ENCODE measurements around the gene FBXO30.
A peak's percentile ranks its signal among the peaks of the same experiment; 100 is the strongest.

The FBXO30 gene

GRCh38 chr6:145758113-145758512, 56.5 kb downstream of the FBXO30 start:
- H3K9ac ChIP-seq (ENCODE audit: insufficient read length), result no peak overlapping the region
- no peak for DNase-seq (ENCODE audit: low read depth, low spot score)
- H3K27ac ChIP-seq, result no peak overlapping the region
- no peaks in the 10 kb centered on the region for H3K36me3 ChIP-seq (ENCODE audit: insufficient read depth, low read length)
- H3K4me3 ChIP-seq, result no peak overlapping the region
- TF ChIP-seq FOXP2 (optimal IDR thresholded peaks at IDR 0.05; ENCODE audit: control extremely low read depth, extremely low read length, insufficient read depth) (no peak), POLR2AphosphoS5 (IDR thresholded peaks at IDR 0.05; ENCODE audit: borderline replicate concordance, low read depth, low read length) (no peak), EZH2 (IDR thresholded peaks at IDR 0.05) (no peak)
- H3K9me3 ChIP-seq (ENCODE audit: low read depth, low read length), result no peaks in the 10 kb centered on the region

DNA sequence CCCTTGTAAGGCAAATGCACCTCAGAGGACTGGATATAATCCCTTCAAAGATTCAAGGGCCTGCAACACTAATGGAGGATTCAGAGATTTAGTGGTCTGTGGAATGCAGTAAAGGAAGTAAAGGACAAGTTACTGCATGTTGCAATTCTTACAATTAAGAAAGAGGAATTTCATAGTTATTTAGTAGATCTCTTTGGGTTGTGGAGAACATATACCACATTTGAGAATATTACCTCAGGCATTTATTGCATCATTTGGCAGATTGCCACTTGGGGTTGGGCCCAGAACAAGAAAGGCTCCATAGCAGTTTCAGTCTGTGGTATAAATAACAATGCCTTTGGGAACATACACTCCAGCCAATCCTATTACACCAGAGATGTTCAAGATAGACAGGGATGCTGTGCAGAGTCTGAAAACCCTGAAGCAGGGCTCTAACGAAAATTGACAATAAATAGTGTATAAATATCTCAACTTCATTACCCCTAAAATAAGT, 58.4 kb downstream of the FBXO30 start:
- H3K36me3 ChIP-seq (ENCODE audit: insufficient read depth, low read length), result no peaks in the 10 kb centered on the region
- TF ChIP-seq POLR2AphosphoS5 (IDR thresholded peaks at IDR 0.05; ENCODE audit: borderline replicate concordance, low read depth, low read length) (peak; percentile 81; the same call in 1 of the 2 replicates), FOXP2 (optimal IDR thresholded peaks at IDR 0.05; ENCODE audit: control extremely low read depth, extremely low read length, insufficient read depth) (no peak), EZH2 (IDR thresholded peaks at IDR 0.05) (no peak)
- H3K9ac ChIP-seq (ENCODE audit: insufficient read length), result no peak overlapping the region
- H3K9me3 ChIP-seq (ENCODE audit: low read depth, low read length), result no peaks in the 10 kb centered on the region
- peak; percentile 99 for DNase-seq (ENCODE audit: low read depth, low spot score)
- peak overlapping the region; percentile 26; the same call in 1 of the 2 replicates for H3K4me3 ChIP-seq
- peak overlapping the region; percentile 87 for H3K27ac ChIP-seq

DNA sequence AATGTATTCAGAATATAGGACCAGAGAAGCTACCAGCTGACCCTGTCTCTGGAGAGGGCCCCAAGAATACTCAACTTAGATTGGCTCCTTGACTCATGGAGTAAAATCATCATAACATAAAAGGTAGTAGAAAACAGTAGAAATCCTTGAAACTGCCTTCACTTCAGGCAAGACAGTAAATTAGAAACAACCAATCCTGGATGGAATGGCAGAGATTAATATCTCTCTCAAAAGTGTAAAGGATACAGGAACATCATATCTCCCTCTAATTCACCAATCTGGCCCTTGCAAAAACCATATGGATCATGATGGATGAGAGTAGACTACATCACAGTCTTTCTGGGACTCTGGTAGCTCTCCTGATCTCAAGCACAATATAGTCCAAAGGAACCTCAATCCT, 58.9 kb downstream of the FBXO30 start:
- H3K4me3 ChIP-seq, result peak overlapping the region; percentile 26; the same call in 1 of the 2 replicates
- no peak overlapping the region for H3K9ac ChIP-seq (ENCODE audit: insufficient read length)
- H3K27ac ChIP-seq, result peak overlapping the region; percentile 87
- no peaks in the 10 kb centered on the region for H3K36me3 ChIP-seq (ENCODE audit: insufficient read depth, low read length)
- TF ChIP-seq EZH2 (IDR thresholded peaks at IDR 0.05), result no peak
- TF ChIP-seq FOXP2 (optimal IDR thresholded peaks at IDR 0.05; ENCODE audit: control extremely low read depth, extremely low read length, insufficient read depth), result no peak
- no peak for TF ChIP-seq POLR2AphosphoS5 (IDR thresholded peaks at IDR 0.05; ENCODE audit: borderline replicate concordance, low read depth, low read length)
- H3K9me3 ChIP-seq (ENCODE audit: low read depth, low read length), result no peaks in the 10 kb centered on the region
- DNase-seq (ENCODE audit: low read depth, low spot score), result no peak

DNA sequence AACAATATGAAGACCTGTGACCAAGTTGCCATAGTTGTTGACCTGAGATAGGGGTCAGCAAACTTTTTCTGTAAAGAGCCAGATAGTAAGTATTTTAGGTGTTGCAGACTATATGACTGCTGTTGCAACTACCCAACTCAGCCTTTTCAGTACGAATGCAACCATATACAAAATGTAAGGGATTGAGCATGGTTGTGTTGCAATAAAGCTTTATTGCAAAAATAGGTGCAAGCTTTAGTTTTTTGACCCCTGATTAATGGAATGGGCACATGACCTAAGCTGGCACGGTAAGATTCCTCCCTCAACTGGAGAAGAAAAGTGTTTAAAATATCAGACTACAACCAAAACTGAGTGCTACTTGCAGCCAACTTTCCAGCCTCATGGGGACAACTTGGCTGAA, 62.0 kb downstream of the FBXO30 start:
- DNase-seq (ENCODE audit: low read depth, low spot score), result no peak

GRCh38 chr6:145749632-145750031, 65.0 kb downstream of the FBXO30 start:
- Histone ChIP-seq H3K4me3 (peak overlapping the region; percentile 35; the same call in 1 of the 2 replicates), H3K36me3 (ENCODE audit: insufficient read depth, low read length) (0 out of 2 replicates have a peak, but pooled peaks cover 8% of the 10 kb centered on the region), H3K9me3 (ENCODE audit: low read depth, low read length) (0 out of 2 replicates have a peak, but pooled peaks cover 4% of the 10 kb centered on the region), H3K27ac (peak overlapping the region; percentile 51; the same call in 1 of the 2 replicates), H3K9ac (ENCODE audit: insufficient read length) (no peak overlapping the region)
- DNase-seq (ENCODE audit: low read depth, low spot score), result no peak
- TF ChIP-seq POLR2AphosphoS5 (IDR thresholded peaks at IDR 0.05; ENCODE audit: borderline replicate concordance, low read depth, low read length) (no peak), EZH2 (IDR thresholded peaks at IDR 0.05) (no peak), FOXP2 (optimal IDR thresholded peaks at IDR 0.05; ENCODE audit: control extremely low read depth, extremely low read length, insufficient read depth) (no peak)

More for the DNA sequence above, 62.0 kb downstream of the FBXO30 start:
- H3K36me3 ChIP-seq (ENCODE audit: insufficient read depth, low read length), result 0 out of 2 replicates have a peak, but pooled peaks cover 8% of the 10 kb centered on the region
- H3K9ac ChIP-seq (ENCODE audit: insufficient read length), result no peak overlapping the region
- H3K4me3 ChIP-seq, result no peak overlapping the region
- H3K27ac ChIP-seq, result no peak overlapping the region
- TF ChIP-seq POLR2AphosphoS5 (IDR thresholded peaks at IDR 0.05; ENCODE audit: borderline replicate concordance, low read depth, low read length), result no peak
- no peak for TF ChIP-seq FOXP2 (optimal IDR thresholded peaks at IDR 0.05; ENCODE audit: control extremely low read depth, extremely low read length, insufficient read depth)
- no peak for TF ChIP-seq EZH2 (IDR thresholded peaks at IDR 0.05)
- H3K9me3 ChIP-seq (ENCODE audit: low read depth, low read length), result 0 out of 2 replicates have a peak, but pooled peaks cover 4% of the 10 kb centered on the region

GRCh38 chr6:145745861-145746260, 68.7 kb downstream of the FBXO30 start:
- H3K27ac ChIP-seq, result no peak overlapping the region
- no peak overlapping the region for H3K4me3 ChIP-seq
- TF ChIP-seq POLR2AphosphoS5 (IDR thresholded peaks at IDR 0.05; ENCODE audit: borderline replicate concordance, low read depth, low read length), result no peak
- no peak for TF ChIP-seq FOXP2 (optimal IDR thresholded peaks at IDR 0.05; ENCODE audit: control extremely low read depth, extremely low read length, insufficient read depth)
- TF ChIP-seq EZH2 (IDR thresholded peaks at IDR 0.05), result no peak
- H3K9ac ChIP-seq (ENCODE audit: insufficient read length), result no peak overlapping the region
- H3K9me3 ChIP-seq (ENCODE audit: low read depth, low read length), result 0 out of 2 replicates have a peak, but pooled peaks cover 4% of the 10 kb centered on the region
- DNase-seq (ENCODE audit: low read depth, low spot score), result no peak
- H3K36me3 ChIP-seq (ENCODE audit: insufficient read depth, low read length), result 0 out of 2 replicates have a peak, but pooled peaks cover 8% of the 10 kb centered on the region

DNA sequence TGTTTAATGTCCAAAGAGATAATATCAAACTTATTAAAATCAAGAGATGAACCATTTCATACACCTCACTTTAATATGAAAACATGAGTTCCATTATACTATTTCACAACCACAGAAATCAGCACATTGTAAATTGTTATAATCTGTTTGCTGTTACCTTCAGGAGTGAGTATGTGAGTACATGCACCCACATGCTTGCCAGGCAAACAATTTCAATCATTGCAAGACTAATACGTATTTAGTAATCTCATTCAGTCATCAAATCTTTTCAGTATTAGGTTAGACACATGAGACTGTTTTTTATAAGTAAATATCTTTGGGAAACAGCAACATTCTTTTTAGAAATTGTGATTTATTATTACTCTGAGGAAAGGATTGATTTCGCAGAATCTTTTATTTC, 70.0 kb downstream of the FBXO30 start:
- DNase-seq (ENCODE audit: low read depth, low spot score), result no peak
- H3K27ac ChIP-seq, result no peak overlapping the region
- TF ChIP-seq EZH2 (IDR thresholded peaks at IDR 0.05), result no peak
- no peak for TF ChIP-seq POLR2AphosphoS5 (IDR thresholded peaks at IDR 0.05; ENCODE audit: borderline replicate concordance, low read depth, low read length)
- no peak for TF ChIP-seq FOXP2 (optimal IDR thresholded peaks at IDR 0.05; ENCODE audit: control extremely low read depth, extremely low read length, insufficient read depth)
- 0 out of 2 replicates have a peak, but pooled peaks cover 8% of the 10 kb centered on the region for H3K36me3 ChIP-seq (ENCODE audit: insufficient read depth, low read length)
- no peak overlapping the region for H3K4me3 ChIP-seq
- 0 out of 2 replicates have a peak, but pooled peaks cover 4% of the 10 kb centered on the region for H3K9me3 ChIP-seq (ENCODE audit: low read depth, low read length)
- no peak overlapping the region for H3K9ac ChIP-seq (ENCODE audit: insufficient read length)

All from SK-N-MC (cell line).